ENCODE data around the gene DMRT1.

- TF ChIP-seq CTCF (IDR thresholded peaks at IDR 0.05 in 2 of 3, conservative IDR thresholded peaks at IDR 0.05 in 1 of 3; ENCODE audit: insufficient read depth in 2 of 3, low read depth in 1 of 3, low read length in 3 of 3): no peak
- TF ChIP-seq EZH2 (IDR thresholded peaks at IDR 0.05; ENCODE audit: borderline replicate concordance, low read depth, low read length): no peak
- TF ChIP-seq NFE2 (IDR thresholded peaks at IDR 0.05; ENCODE audit: low read depth): no peak
- no peak for TF ChIP-seq ARID2 (IDR thresholded peaks at IDR 0.05)
- TF ChIP-seq BCOR (IDR thresholded peaks at IDR 0.05): no peak
- TF ChIP-seq, protein P1, sequence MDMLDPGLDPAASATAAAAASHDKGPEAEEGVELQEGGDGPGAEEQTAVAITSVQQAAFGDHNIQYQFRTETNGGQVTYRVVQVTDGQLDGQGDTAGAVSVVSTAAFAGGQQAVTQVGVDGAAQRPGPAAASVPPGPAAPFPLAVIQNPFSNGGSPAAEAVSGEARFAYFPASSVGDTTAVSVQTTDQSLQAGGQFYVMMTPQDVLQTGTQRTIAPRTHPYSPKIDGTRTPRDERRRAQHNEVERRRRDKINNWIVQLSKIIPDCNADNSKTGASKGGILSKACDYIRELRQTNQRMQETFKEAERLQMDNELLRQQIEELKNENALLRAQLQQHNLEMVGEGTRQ (CRISPR knock-in tag; IDR thresholded peaks at IDR 0.05): no peak
- no peak for TF ChIP-seq ATF1 (CRISPR knock-in tag; IDR thresholded peaks at IDR 0.05)
- no peak for TF ChIP-seq ATF1 (tag; IDR thresholded peaks at IDR 0.05)
- TF ChIP-seq ZBTB49 (CRISPR knock-in tag; IDR thresholded peaks at IDR 0.05; ENCODE audit: borderline replicate concordance): no peak
- TF ChIP-seq ERF (CRISPR knock-in tag; IDR thresholded peaks at IDR 0.05): no peak
- TF ChIP-seq TAF1 (IDR thresholded peaks at IDR 0.05; ENCODE audit: control insufficient read depth, extremely low read depth, insufficient read depth, low read length, severe bottlenecking): no peak
- no peak for TF ChIP-seq HDAC6 (IDR thresholded peaks at IDR 0.05; ENCODE audit: low read depth, low read length)
Observed at GRCh38 chr9:982394-983230, 141.1 kb downstream of the DMRT1 start.

Measured in K562 (cell line).